IMR-90 (cell line): ENCODE data around the gene ASTN2. TPM values are rescaled to one million over a fixed set of nuclear protein-coding genes. Genes with fewer than 3 reads are reported as not detected.

Experiments
- ATAC-seq: fragments of 200-7000 bp; cut with Tn5 transposase; 2 replicates; pipeline ENCODE4 v1.9.1; 2020; ENCODE audit warnings: low read depth, mild to moderate bottlenecking, moderate library complexity
- BruUV-seq: library from RNA; stranded (reverse); fragments of 400-500 nt; replicated peaks from 2 replicates; lab custom pipeline; 2021; lab: Mats Ljungman, UMichigan
- CTCF ChIA-PET: fragments of 300-600 bp; formaldehyde crosslinking; extraction: SDS; loops from one replicate; lab custom pipeline; 2021; ENCODE audit warnings: antibody characterized with exemption; lab: Yijun Ruan, JAX
- POLR2A ChIA-PET: fragments of 300-600 bp; sonication (Branson Sonifier 250); formaldehyde crosslinking; loops from one replicate; lab custom pipeline; 2022; ENCODE audit warnings: antibody characterized with exemption; ENCODE audit not compliant: unreplicated experiment; lab: Charles Lee
- DNase-seq: peaks from one replicate; pipeline ENCODE4 v3.0.0; 2013
- H2AFZ ChIP-seq: replicated peaks from 2 replicates; pipeline ENCODE3; 2013; ENCODE audit warnings: low read length, mild to moderate bottlenecking; ENCODE audit not compliant: poor library complexity
- H2AK5ac ChIP-seq: 2 replicates; pipeline ENCODE4 v1.6.1; 2013; ENCODE audit warnings: low read depth, low read length, inconsistent platforms
- H2AK9ac ChIP-seq: replicated peaks from 2 replicates; pipeline ENCODE3; 2013; ENCODE audit warnings: mild to moderate bottlenecking, low read depth, low read length, moderate library complexity; ENCODE audit not compliant: poor library complexity
- H2BK120ac ChIP-seq: 2 replicates; pipeline ENCODE4 v1.6.1; 2013; ENCODE audit warnings: low read depth, low read length, inconsistent platforms
- H2BK15ac ChIP-seq: 3 replicates; pipeline ENCODE4 v1.6.1; 2013; ENCODE audit warnings: low read depth, low read length, inconsistent platforms
- H2BK20ac ChIP-seq: 2 replicates; pipeline ENCODE4 v1.6.1; 2013; ENCODE audit warnings: low read depth, mild to moderate bottlenecking, inconsistent platforms, low read length, moderate library complexity
- H2BK5ac ChIP-seq: 2 replicates; pipeline ENCODE4 v1.6.1; 2013; ENCODE audit warnings: mild to moderate bottlenecking, low read depth, low read length, inconsistent platforms; ENCODE audit not compliant: poor library complexity, severe bottlenecking
- H3K14ac ChIP-seq: replicated peaks from 2 replicates; pipeline ENCODE4 v1.6.1; 2013; ENCODE audit warnings: low read depth, low read length, inconsistent platforms
- H3K18ac ChIP-seq: 2 replicates; pipeline ENCODE4 v1.6.1; 2013; ENCODE audit warnings: low read depth, low read length, control low read depth
- H3K23ac ChIP-seq: 2 replicates; pipeline ENCODE4 v1.6.1; 2013; ENCODE audit warnings: low read depth, low read length, inconsistent platforms
- H3K27ac ChIP-seq: 2 replicates; pipeline ENCODE4 v1.5.1; 2013; ENCODE audit warnings: mild to moderate bottlenecking, control low read depth, low read length; ENCODE audit not compliant: insufficient read depth
- H3K27me3 ChIP-seq: 2 replicates; pipeline ENCODE4 v1.6.1; 2013; ENCODE audit warnings: low read length; ENCODE audit not compliant: control insufficient read depth, insufficient read depth
- H3K36me3 ChIP-seq: 2 replicates; pipeline ENCODE4 v1.6.1; 2013; ENCODE audit warnings: low read length, mixed read lengths; ENCODE audit not compliant: control insufficient read depth, insufficient read depth
- H3K4ac ChIP-seq: 2 replicates; pipeline ENCODE4 v1.6.1; 2013; ENCODE audit warnings: low read depth, low read length, inconsistent platforms
- H3K4me1 ChIP-seq: 2 replicates; pipeline ENCODE4 v1.6.1; 2013; ENCODE audit warnings: low read length, mixed read lengths; ENCODE audit not compliant: control insufficient read depth, insufficient read depth
- H3K4me2 ChIP-seq: 2 replicates; pipeline ENCODE4 v1.6.1; 2013; ENCODE audit warnings: low read depth, mild to moderate bottlenecking, control low read depth, low read length, moderate library complexity
- H3K4me3 ChIP-seq: 2 replicates; pipeline ENCODE4 v1.5.1; 2013; ENCODE audit warnings: low read depth, mild to moderate bottlenecking, control low read depth, low read length, moderate library complexity; ENCODE audit not compliant: insufficient read depth
- H3K56ac ChIP-seq: 2 replicates; pipeline ENCODE4 v1.6.1; 2013; ENCODE audit warnings: low read length, inconsistent platforms; ENCODE audit not compliant: insufficient read depth; ENCODE audit errors: extremely low read depth
- H3K79me1 ChIP-seq, 2 experiments: 2 replicates each; pipeline ENCODE4 v1.6.1; 2013; ENCODE audit warnings: low read length in 2 of 2, inconsistent platforms in 1 of 2, low read depth in 1 of 2
- H3K9ac ChIP-seq: 2 replicates; pipeline ENCODE4 v1.6.1; 2013; ENCODE audit warnings: low read depth, low read length, control low read depth
- H3K9me1 ChIP-seq: 2 replicates; pipeline ENCODE4 v1.6.1; 2013; ENCODE audit warnings: low read length, inconsistent platforms; ENCODE audit not compliant: insufficient read depth
- H3K9me3 ChIP-seq: 2 replicates; pipeline ENCODE4 v1.6.1; 2013; ENCODE audit warnings: low read length; ENCODE audit not compliant: control insufficient read depth, insufficient read depth
- H4K20me1 ChIP-seq: 2 replicates; pipeline ENCODE4 v1.6.1; 2013; ENCODE audit warnings: low read length, inconsistent platforms; ENCODE audit not compliant: insufficient read depth
- H4K5ac ChIP-seq: 2 replicates; pipeline ENCODE4 v1.6.1; 2013; ENCODE audit warnings: mild to moderate bottlenecking, low read depth, low read length, control low read depth
- H4K8ac ChIP-seq, 2 experiments: 2 replicates each; pipeline ENCODE4 v1.6.1; 2013; ENCODE audit warnings: low read depth in 2 of 2, low read length in 2 of 2, control low read depth in 1 of 2, inconsistent platforms in 1 of 2
- H4K91ac ChIP-seq: 2 replicates; pipeline ENCODE4 v1.6.1; 2013; ENCODE audit warnings: low read depth, low read length, inconsistent platforms; ENCODE audit not compliant: insufficient read depth
- BHLHE40 ChIP-seq: fragments of 150-350 bp; IDR thresholded peaks from 2 replicates; pipeline ENCODE4 v1.6.1; 2016; ENCODE audit warnings: mild to moderate bottlenecking, low read depth, low read length
- MAFK ChIP-seq: IDR thresholded peaks from 2 replicates; pipeline ENCODE4 v1.6.1; 2012; ENCODE audit warnings: low read depth, low read length, improper control_type of control experiment
- RCOR1 ChIP-seq: IDR thresholded peaks from 2 replicates; pipeline ENCODE4 v1.6.1; 2012; ENCODE audit warnings: mild to moderate bottlenecking, low read length, improper control_type of control experiment; ENCODE audit not compliant: insufficient replicate concordance
- whole genome bisulfite sequencing, 2 experiments: methylation state at CpG; one replicate each; pipeline versions ENCODE4 v1.1.5 to v1.1.7; 2013; ENCODE audit warnings: missing lambda C conversion rate in 2 of 2; ENCODE audit not compliant: insufficient read length in 1 of 2; ENCODE audit errors: extremely low coverage in 2 of 2; 5-methylcytosine and 5-hydroxymethylcytosine counted together
- dilution Hi-C: fragments of 300-500 bp; cut with HindIII; formaldehyde crosslinking; loops from one replicate; pipeline ENCODE4 v1.14.3; 2018; ENCODE audit warnings: low sequenced_read_pairs; ENCODE audit not compliant: unreplicated experiment
- in situ Hi-C: fragments of 300-500 bp; cut with MboI; formaldehyde crosslinking; loops from 3 replicates; pipeline ENCODE4 v1.14.3; 2019; ENCODE audit warnings: low sequenced_read_pairs, inconsistent platforms, mixed read lengths
- intact Hi-C: fragments of 100-400 bp; cut with micrococcal nuclease; formaldehyde crosslinking; loops from 2 replicates; pipeline ENCODE4 v1.10.0; 2022
- polyA plus RNA-seq, 3 experiments: library from polyadenylated mRNA; depleted of rRNA; stranded (reverse); fragments of >200 nt; gene quantifications; 2 replicates each; pipeline ENCODE4 v1.2.3, GENCODE V29; 2012; ENCODE audit warnings: low replicate concordance in 1 of 3
- total RNA-seq: library from RNA; depleted of rRNA; stranded (reverse); fragments of >200 nt; gene quantifications from 2 replicates; pipeline ENCODE4 v1.2.3, GENCODE V29; 2012

Gene ASTN2
- total and polyA plus RNA-seq, 2 of the 4 experiments (the other 2 are of a cell fraction) = 3.8 to 6.8 TPM

- peak overlapping the region; percentile 15; the same call in 1 of the 2 replicates for H3K4me2 ChIP-seq
- BruUV-seq = no TSS peak
Observed at GRCh38 chr9:116952436-116952810, 462.4 kb downstream of the ASTN2 start.

More at GRCh38 chr9:116952436-116952810, 462.4 kb downstream of the ASTN2 start:
- H3K36me3 ChIP-seq = no peaks in the 10 kb centered on the region
- peak overlapping the region; percentile 83 for H2BK5ac ChIP-seq
- no peaks in the 10 kb centered on the region for H3K9me3 ChIP-seq
- H3K27ac ChIP-seq = peak overlapping the region; percentile 19
- H2BK120ac ChIP-seq = peak overlapping the region; percentile 94
- peak overlapping the region; percentile 53 for H2AK5ac ChIP-seq
- peak overlapping the region; percentile 50 for H3K23ac ChIP-seq
- peak overlapping the region; percentile 83 for H3K4ac ChIP-seq
- WGBS, 2 experiments = no CpG with 5 or more reads among the region's 7 CpGs
- no peak for DNase-seq
- no peak overlapping the region for H3K9ac ChIP-seq
- peak overlapping the region; percentile 85 for H4K91ac ChIP-seq
- peak overlapping the region; percentile 51; the same call in 2 of the 3 replicates for H2BK15ac ChIP-seq
- H3K18ac ChIP-seq = peak overlapping the region; percentile 39; the same call in 1 of the 2 replicates
- dilution Hi-C loops (no loop called here), in situ Hi-C loops (no loop called here), intact Hi-C loops (no loop called here)
- CTCF ChIA-PET = interaction anchor here (1.2 kb wide), 1 partner anchor 94 kb away, joined by 3 read pairs; no protein-coding TSS in a partner anchor
- no peaks in the 10 kb centered on the region for H3K79me1 ChIP-seq
- H4K20me1 ChIP-seq = no peaks in the 10 kb centered on the region; the same call in 1 of the 2 replicates
- POLR2A ChIA-PET = no interaction called here
- H3K14ac ChIP-seq = peak overlapping the region; percentile 73
- peak overlapping the region; percentile 11 to 80; a peak in 3 of 4 replicates for H4K8ac ChIP-seq
- H3K56ac ChIP-seq = peak overlapping the region; percentile 33; the same call in 1 of the 2 replicates
- H2BK20ac ChIP-seq = peak overlapping the region; percentile 94
- peaks cover 12% of the 10 kb centered on the region for H3K9me1 ChIP-seq
- H2AK9ac ChIP-seq = no peak overlapping the region
- H3K4me1 ChIP-seq = peaks cover 10% of the 10 kb centered on the region
- TF ChIP-seq BHLHE40 = no peak; the same call in 1 of the 2 replicates
- peak; percentile 27 for TF ChIP-seq RCOR1
- TF ChIP-seq MAFK = 0 out of 2 replicates have a peak, but pooled peaks have one; percentile 0
- peak overlapping the region; percentile 84 for H2AFZ ChIP-seq
- ATAC-seq = no peak; the same call in 1 of the 2 replicates
- peak overlapping the region; percentile 36; the same call in 1 of the 2 replicates for H4K5ac ChIP-seq
- no peak overlapping the region for H3K4me3 ChIP-seq
- H3K27me3 ChIP-seq = no peaks in the 10 kb centered on the region
